DND-41 (cell line): ENCODE results near the gene RNASE12.

Experiments
- ATAC-seq: fragments of 200-7000 bp; cut with Tn5 transposase; 3 replicates; pipeline ENCODE4 v1.9.1; 2021; ENCODE audit warnings: low read depth; ENCODE audit not compliant: insufficient read depth
- DNase-seq: peaks from one replicate; pipeline ENCODE4 v3.0.0-alpha.2; 2020
- H2AFZ ChIP-seq: 2 replicates; pipeline ENCODE4 v1.6.0; 2012; ENCODE audit warnings: low read depth, low read length
- H3K27ac ChIP-seq: 2 replicates; pipeline ENCODE4 v1.5.1; 2012; ENCODE audit warnings: low read length, inconsistent platforms
- H3K27me3 ChIP-seq: fragments of 200-600 bp; sonication (generic); 2 replicates; pipeline ENCODE4 v1.6.0; 2012; ENCODE audit warnings: low read length, mild to moderate bottlenecking, inconsistent platforms; ENCODE audit not compliant: insufficient read depth, poor library complexity
- H3K36me3 ChIP-seq: 2 replicates; pipeline ENCODE4 v1.5.1; 2012; ENCODE audit warnings: low read length, inconsistent platforms; ENCODE audit not compliant: insufficient read depth
- H3K4me1 ChIP-seq: 2 replicates; pipeline ENCODE4 v1.5.1; 2012; ENCODE audit warnings: mild to moderate bottlenecking, low read length; ENCODE audit not compliant: insufficient read depth
- H3K4me2 ChIP-seq: 2 replicates; pipeline ENCODE4 v1.6.0; 2012; ENCODE audit warnings: mild to moderate bottlenecking, moderate library complexity, low read length, inconsistent platforms; ENCODE audit not compliant: insufficient read depth
- H3K4me3 ChIP-seq, 2 experiments: fragments of 200-600 bp in 1 of 2; shearing (Covaris generic) in 1 of 2; 2 replicates each; pipeline ENCODE4 v1.5.1; 2012 to 2016; ENCODE audit warnings: inconsistent platforms in 2 of 2, low read length in 2 of 2, mild to moderate bottlenecking in 2 of 2, low read depth in 1 of 2, moderate library complexity in 1 of 2
- H3K79me2 ChIP-seq: 2 replicates; pipeline ENCODE4 v1.6.0; 2012; ENCODE audit warnings: low read length, inconsistent platforms; ENCODE audit not compliant: insufficient read depth
- H3K9ac ChIP-seq: 2 replicates; pipeline ENCODE4 v1.6.0; 2012; ENCODE audit warnings: low read depth, mild to moderate bottlenecking, inconsistent platforms, low read length, moderate library complexity
- H3K9me3 ChIP-seq: 2 replicates; pipeline ENCODE4 v1.5.1; 2012; ENCODE audit warnings: low read length, moderate library complexity, mild to moderate bottlenecking, inconsistent platforms; ENCODE audit not compliant: insufficient read depth, severe bottlenecking
- H4K20me1 ChIP-seq: 2 replicates; pipeline ENCODE4 v1.6.0; 2012; ENCODE audit warnings: low read length; ENCODE audit not compliant: insufficient read depth
- CTCF ChIP-seq: IDR thresholded peaks from 2 replicates; pipeline ENCODE4 v1.5.1; 2012; ENCODE audit warnings: borderline replicate concordance, low read length, moderate library complexity, mild to moderate bottlenecking; ENCODE audit not compliant: poor library complexity, severe bottlenecking; ENCODE audit errors: extremely low read depth
- EZH2 ChIP-seq: IDR thresholded peaks from 3 replicates; pipeline ENCODE4 v1.6.1; 2012; ENCODE audit warnings: borderline replicate concordance, low read depth, mild to moderate bottlenecking, moderate library complexity, low read length, inconsistent platforms; ENCODE audit not compliant: severe bottlenecking

The RNASE12 gene

GRCh38 chr14:20631880-20632389, 40.8 kb upstream of the RNASE12 start:
- Histone ChIP-seq H3K4me2 (no peak overlapping the region), H3K9ac (no peak overlapping the region), H3K79me2 (no peaks in the 10 kb centered on the region), H3K4me3 (no peak overlapping the region), H4K20me1 (no peaks in the 10 kb centered on the region), H3K4me1 (no peaks in the 10 kb centered on the region), H3K27ac (no peak overlapping the region), H3K36me3 (no peaks in the 10 kb centered on the region), H3K27me3 (peaks cover 10% of the 10 kb centered on the region), H2AFZ (no peak overlapping the region), H3K9me3 (no peaks in the 10 kb centered on the region)
- DNase-seq, result no peak
- ATAC-seq, result no peak
- TF ChIP-seq EZH2, result no peak
- TF ChIP-seq CTCF, result no peak

GRCh38 chr14:20631023-20631879, 40.1 kb upstream of the RNASE12 start:
- ATAC-seq (no peak), DNase-seq (peak; percentile 24)
- Histone ChIP-seq H3K79me2 (no peaks in the 10 kb centered on the region), H3K27ac (no peak overlapping the region), H3K36me3 (no peaks in the 10 kb centered on the region), H4K20me1 (no peaks in the 10 kb centered on the region), H2AFZ (no peak overlapping the region), H3K4me1 (no peaks in the 10 kb centered on the region), H3K27me3 (peaks cover 10% of the 10 kb centered on the region), H3K9me3 (no peaks in the 10 kb centered on the region), H3K4me2 (no peak overlapping the region), H3K4me3 (no peak overlapping the region), H3K9ac (no peak overlapping the region)
- TF ChIP-seq EZH2 (no peak), CTCF (no peak)

- Histone ChIP-seq H3K9me3 (no peaks in the 10 kb centered on the region), H3K27me3 (peaks cover 10% of the 10 kb centered on the region), H3K4me2 (no peak overlapping the region), H3K4me3 (no peak overlapping the region), H3K27ac (no peak overlapping the region), H4K20me1 (no peaks in the 10 kb centered on the region), H3K4me1 (no peaks in the 10 kb centered on the region), H2AFZ (no peak overlapping the region), H3K9ac (no peak overlapping the region), H3K79me2 (no peaks in the 10 kb centered on the region), H3K36me3 (no peaks in the 10 kb centered on the region)
- ATAC-seq (no peak), DNase-seq (no peak)
- TF ChIP-seq EZH2 (no peak), CTCF (no peak)
Observed at GRCh38 chr14:20630340-20631022, 39.3 kb upstream of the RNASE12 start.
